GM18867 (cell line): ENCODE measurements around the gene TEDC2.

ENCODE experiments used
- ATAC-seq: cut with Tn5 transposase; IDR thresholded peaks from one replicate; pipeline ENCODE4 v1.9.1; 2021; ENCODE audit warnings: mild to moderate bottlenecking, moderate library complexity; ENCODE audit not compliant: unreplicated experiment

The TEDC2 gene

DNA sequence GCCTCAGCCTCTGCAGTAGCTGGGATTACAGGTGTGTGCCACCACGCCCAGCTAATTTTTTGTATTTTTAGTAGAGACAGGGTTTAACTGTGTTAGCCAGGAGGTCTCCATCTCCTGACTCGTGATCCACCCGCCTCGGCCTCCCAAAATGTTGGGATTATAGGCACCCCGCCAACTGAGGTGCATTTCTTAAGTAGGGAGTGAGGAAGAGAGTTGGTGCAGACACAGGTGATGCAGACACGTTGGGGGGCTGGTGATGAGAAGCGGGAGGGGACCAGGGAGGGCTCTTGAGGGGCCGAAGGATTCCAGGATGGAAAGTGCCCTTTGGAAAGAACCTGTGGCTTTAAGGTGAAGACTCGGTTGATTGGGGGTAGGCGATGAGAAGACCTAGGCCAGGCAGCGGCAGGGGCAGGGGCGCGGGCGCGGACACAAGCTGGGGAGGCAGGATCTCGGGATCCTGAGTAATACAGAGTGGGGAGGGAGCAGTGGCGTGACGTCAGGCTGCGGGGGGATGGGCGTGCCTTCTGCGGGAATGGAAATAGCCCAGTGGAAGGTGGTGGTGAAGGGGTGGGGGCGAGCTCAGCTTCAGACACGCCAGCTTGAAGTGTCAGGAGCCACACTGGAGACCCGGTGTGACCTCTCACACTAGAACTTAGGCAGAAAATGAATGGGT, 51.4 kb downstream of the TEDC2 start:
- ATAC-seq, result no peak

DNA sequence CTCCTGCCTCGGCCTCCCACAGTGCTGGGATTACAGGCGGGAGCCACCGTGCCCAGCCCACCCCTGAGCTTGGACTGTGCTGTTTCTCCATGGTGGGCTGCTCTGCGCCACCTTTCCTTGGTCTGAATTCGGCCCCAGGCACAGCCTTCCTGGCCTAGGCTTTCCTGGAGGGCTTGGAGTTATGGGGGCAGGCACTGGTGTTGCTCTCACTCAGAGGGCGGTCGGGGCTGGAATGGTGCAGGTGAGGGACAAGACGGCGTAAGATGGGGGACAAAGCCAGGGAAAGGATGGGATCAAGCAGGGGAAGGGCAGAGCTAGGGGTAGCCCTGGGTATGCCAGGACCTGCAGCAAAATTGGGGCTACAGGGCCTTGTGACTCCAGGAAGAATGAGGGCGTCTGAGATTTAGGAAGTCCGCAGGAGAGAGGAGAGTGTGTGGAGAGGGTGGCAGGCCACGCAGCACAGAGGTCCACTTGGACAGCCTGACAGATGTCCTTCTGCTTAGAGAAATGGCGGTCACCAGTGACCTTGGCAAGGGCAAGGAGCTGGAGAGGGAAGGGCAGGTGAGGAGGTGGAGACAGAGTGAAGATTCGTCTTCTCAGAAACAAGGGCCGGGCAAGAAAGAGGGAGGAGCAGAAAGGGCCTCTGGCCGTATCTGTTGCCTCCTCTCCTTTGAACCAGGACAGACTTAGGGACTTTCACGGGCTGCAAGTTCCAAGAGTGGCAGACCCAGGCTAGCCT, 52.3 kb downstream of the TEDC2 start:
- ATAC-seq, result no peak

DNA sequence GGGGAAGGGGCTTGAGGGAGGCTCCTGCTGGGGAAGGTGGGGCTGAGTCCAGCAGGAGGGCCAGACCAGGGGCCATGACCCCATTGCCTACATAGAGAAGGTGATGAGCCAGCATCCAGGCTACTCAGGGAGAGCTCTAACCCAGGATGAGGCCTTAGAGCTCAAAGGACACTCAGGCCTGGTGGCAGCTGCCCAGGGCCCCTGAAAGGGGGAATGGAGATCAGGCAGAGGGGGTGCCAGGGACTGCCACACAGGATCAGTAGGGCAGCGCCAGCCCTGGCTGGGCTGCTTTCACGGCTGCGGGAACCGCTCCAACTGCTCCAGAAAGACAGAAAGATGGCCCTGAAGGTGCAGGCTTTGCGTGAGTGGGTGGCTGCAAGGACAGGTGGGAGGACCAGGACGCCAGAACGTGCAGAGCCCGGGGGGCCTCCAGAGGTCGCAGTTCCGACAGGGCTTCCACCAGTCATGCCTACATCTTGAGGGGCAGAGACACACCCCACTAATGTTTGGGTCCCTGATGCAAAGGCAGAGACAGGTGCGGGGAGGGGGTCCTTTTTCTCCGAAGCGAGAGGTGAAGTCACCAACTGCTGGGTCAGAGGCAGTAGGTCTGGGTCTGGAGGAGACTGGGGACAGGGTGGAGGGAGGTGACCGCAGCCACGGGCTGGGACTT, 53.0 kb downstream of the TEDC2 start:
- ATAC-seq, result no peak

DNA sequence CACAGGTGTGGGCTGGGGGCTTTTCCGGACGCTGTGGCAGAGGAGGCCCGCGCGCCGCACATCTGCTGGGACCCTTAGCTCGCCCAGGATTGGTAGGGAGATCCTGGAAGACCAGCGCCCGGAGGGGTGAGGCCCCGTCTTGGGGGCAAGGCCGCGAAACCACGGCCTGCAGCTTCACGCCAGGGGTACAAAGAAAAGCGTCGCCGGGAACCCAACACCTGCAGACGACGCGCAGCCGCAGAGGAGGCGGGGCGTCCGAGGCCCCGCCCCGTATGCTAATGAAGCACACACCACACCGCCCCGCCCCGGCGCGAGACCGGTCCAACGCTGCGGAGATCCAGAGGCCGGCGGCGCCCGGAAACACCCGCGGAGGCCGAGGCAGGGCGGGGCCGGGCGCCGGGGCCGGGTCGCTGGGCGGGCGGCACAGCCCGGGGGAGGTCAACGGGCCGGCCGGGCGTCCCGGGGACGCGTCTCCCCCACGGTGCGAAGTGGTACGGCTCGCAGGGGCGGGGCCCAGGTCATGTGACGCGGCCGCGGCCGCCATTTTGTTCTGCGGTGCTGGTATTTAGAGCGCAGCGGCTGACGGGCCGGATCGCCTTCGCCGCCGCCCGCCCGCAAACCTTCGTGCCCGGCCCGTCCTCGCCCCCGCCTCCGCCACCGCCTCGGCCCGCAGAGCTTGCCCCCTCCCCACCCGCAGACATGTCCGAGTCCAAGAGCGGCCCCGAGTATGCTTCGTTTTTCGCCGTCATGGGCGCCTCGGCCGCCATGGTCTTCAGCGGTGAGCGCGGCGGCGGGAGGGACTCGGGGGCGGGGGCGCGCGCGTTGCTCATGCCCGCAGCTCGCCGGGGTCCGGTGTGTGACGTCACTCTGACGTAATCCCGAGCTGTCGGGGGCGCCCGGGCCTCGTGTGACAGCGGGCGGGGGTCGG, 53.8 kb downstream of the TEDC2 start, which contains the start of gene ATP6V0C:
Gene ATP6V0C, plus strand, starts transcription at position 548 of the 928 bp plus-strand sequence. Its CDS starts 152 bp downstream, at position 700.
- ATAC-seq, result peak; percentile 76
